HepG2 (cell line): Measurements from ENCODE around the gene CHSY3. TPM values are rescaled to one million over a fixed set of nuclear protein-coding genes. Genes with fewer than 3 reads are reported as not detected.

Experiments used
- ATAC-seq: fragments of 200-7000 bp; cut with Tn5 transposase; 3 replicates; pipeline ENCODE4 v1.9.1; 2020; ENCODE audit warnings: mild to moderate bottlenecking, moderate library complexity
- BruUV-seq: library from RNA; stranded (reverse); fragments of 400-500 nt; replicated peaks from 2 replicates; lab custom pipeline; 2021; lab: Mats Ljungman, UMichigan
- CTCF ChIA-PET: fragments of 300-600 bp; formaldehyde crosslinking; extraction: SDS; loops from one replicate; lab custom pipeline; 2021; ENCODE audit warnings: low total read pairs, inconsistent platforms, low intra/inter-chr PET ratio; lab: Yijun Ruan, JAX
- POLR2A ChIA-PET: fragments of 350-600 bp; sonication (Branson Sonifier 250); formaldehyde crosslinking; loops from one replicate; lab custom pipeline; 2020; ENCODE audit warnings: antibody characterized with exemption, inconsistent platforms; lab: Yijun Ruan, JAX
- DNase-seq: peaks from one replicate; pipeline ENCODE4 v3.0.0-alpha.2; 2015; ENCODE audit warnings: low spot score
- FAIRE-seq: peaks from 3 replicates; lab custom pipeline; 2011; peaks lifted over from hg19 to GRCh38; lab: Jason Lieb, UNC
- H2AFZ ChIP-seq: one replicate; pipeline ENCODE4 v1.6.1; 2011; ENCODE audit warnings: low read length, inconsistent platforms
- H3K27ac ChIP-seq: fragments of 300-600 bp; 3 replicates; pipeline ENCODE4 v1.8.0; 2011; ENCODE audit warnings: mixed run types, mild to moderate bottlenecking, mixed read lengths, low read length, inconsistent platforms; ENCODE audit not compliant: insufficient read depth; ENCODE audit errors: extremely low read length
- H3K27me3 ChIP-seq, 2 experiments: fragments of 200-600 bp in 1 of 2; 2 replicates in 1 of 2; 3 replicates in 1 of 2; pipeline versions ENCODE4 v1.6.0 to v1.8.0; 2011; ENCODE audit warnings: low read length in 2 of 2, mild to moderate bottlenecking in 2 of 2, moderate library complexity in 2 of 2, inconsistent platforms in 1 of 2; ENCODE audit not compliant: insufficient read depth in 2 of 2, control insufficient read depth in 1 of 2
- H3K36me3 ChIP-seq, 2 experiments: fragments of 200-600 bp in 1 of 2; replicated peaks in 1 of 2; 2 replicates in 1 of 2; 3 replicates in 1 of 2; pipeline versions ENCODE4 v1.5.1 to v1.8.0; 2011; ENCODE audit warnings: low read length in 2 of 2, inconsistent platforms in 1 of 2; ENCODE audit not compliant: insufficient read depth in 2 of 2, control insufficient read depth in 1 of 2
- H3K4me1 ChIP-seq: 2 replicates; pipeline ENCODE4 v1.5.1; 2012; ENCODE audit warnings: low read length, inconsistent platforms; ENCODE audit not compliant: insufficient read depth
- H3K4me2 ChIP-seq: 2 replicates; pipeline ENCODE4 v1.6.0; 2011; ENCODE audit warnings: low read depth, low read length, inconsistent platforms
- H3K4me3 ChIP-seq, 3 experiments: fragments of 200-600 bp in 1 of 3; sonication (generic), shearing (Covaris generic) in 1 of 3; replicated peaks in 1 of 3; 2 replicates each; pipeline ENCODE4 v1.5.1; 2011 to 2016; ENCODE audit warnings: low read length in 3 of 3, inconsistent platforms in 2 of 3, low read depth in 2 of 3, mild to moderate bottlenecking in 2 of 3, control low read depth in 1 of 3, mixed read lengths in 1 of 3; ENCODE audit not compliant: insufficient read depth in 1 of 3
- H3K79me2 ChIP-seq: one replicate; pipeline ENCODE4 v1.6.1; 2011; ENCODE audit warnings: low read length, inconsistent platforms; ENCODE audit not compliant: insufficient read depth
- H3K9ac ChIP-seq: 2 replicates; pipeline ENCODE4 v1.6.0; 2011; ENCODE audit warnings: mild to moderate bottlenecking, low read depth, low read length, inconsistent platforms; ENCODE audit not compliant: insufficient read depth
- H3K9me3 ChIP-seq: 2 replicates; pipeline ENCODE4 v1.5.1; 2012; ENCODE audit warnings: mild to moderate bottlenecking, low read length
- H4K20me1 ChIP-seq: 2 replicates; pipeline ENCODE4 v1.6.0; 2011; ENCODE audit warnings: inconsistent platforms, mild to moderate bottlenecking, low read length, moderate library complexity; ENCODE audit not compliant: insufficient read depth
- CCAR2 ChIP-seq: fragments of 200-400 bp; formaldehyde crosslinking; optimal IDR thresholded peaks from 2 replicates; pipeline ENCODE3; 2018; ENCODE audit warnings: low read depth, mild to moderate bottlenecking, low read length, moderate library complexity
- CHD2 ChIP-seq: IDR thresholded peaks from 2 replicates; pipeline ENCODE4 v1.6.1; 2011; ENCODE audit warnings: low read depth, low read length, improper control_type of control experiment
- DPF2 ChIP-seq: sonication (generic); formaldehyde crosslinking; IDR thresholded peaks from 2 replicates; pipeline ENCODE4 v1.4.0; 2020; ENCODE audit warnings: mild to moderate bottlenecking, low read depth, missing genetic modification reagents, borderline replicate concordance
- DR1 ChIP-seq: sonication (generic); formaldehyde crosslinking; IDR thresholded peaks from 2 replicates; pipeline ENCODE4 v1.8.0; 2021; ENCODE audit warnings: mild to moderate bottlenecking, missing genetic modification reagents, inconsistent platforms
- KDM3A ChIP-seq: IDR thresholded peaks from 2 replicates; pipeline ENCODE4 v1.6.1; 2018; ENCODE audit warnings: low read depth, missing compliant biosample characterization
- KMT2B ChIP-seq: IDR thresholded peaks from 2 replicates; pipeline ENCODE4 v1.6.1; 2016; ENCODE audit warnings: missing genetic modification reagents, missing compliant biosample characterization
- MAFG ChIP-seq: sonication (generic); formaldehyde crosslinking; IDR thresholded peaks from 2 replicates; pipeline ENCODE4 v1.5.1; 2020; ENCODE audit warnings: mild to moderate bottlenecking, missing genetic modification reagents
- NBN ChIP-seq: fragments of 450-650 bp; conservative IDR thresholded peaks from 2 replicates; pipeline ENCODE4 v1.6.1; 2017
- RORA ChIP-seq: sonication (generic); formaldehyde crosslinking; IDR thresholded peaks from 2 replicates; pipeline ENCODE4 v1.5.0; 2020; ENCODE audit warnings: mild to moderate bottlenecking, missing genetic modification reagents, moderate library complexity
- SMC3 ChIP-seq: IDR thresholded peaks from 2 replicates; pipeline ENCODE4 v1.6.1; 2011; ENCODE audit warnings: low read length, improper control_type of control experiment
- TP53 ChIP-seq: sonication (generic); formaldehyde crosslinking; conservative IDR thresholded peaks from 2 replicates; pipeline ENCODE4 v1.4.0; 2020; ENCODE audit warnings: missing genetic modification reagents
- ZNF331 ChIP-seq: sonication (generic); formaldehyde crosslinking; IDR thresholded peaks from 2 replicates; pipeline ENCODE4 v1.4.0; 2020; ENCODE audit warnings: missing genetic modification reagents
- ZNF367 ChIP-seq: sonication (generic); formaldehyde crosslinking; IDR thresholded peaks from 2 replicates; pipeline ENCODE4 v1.4.0; 2020; ENCODE audit warnings: missing genetic modification reagents, borderline replicate concordance
- ZNF879 ChIP-seq: sonication (generic); formaldehyde crosslinking; IDR thresholded peaks from 2 replicates; pipeline ENCODE4 v1.8.1; 2023; ENCODE audit warnings: missing genetic modification reagents
- ZNF883 ChIP-seq: sonication (generic); formaldehyde crosslinking; IDR thresholded peaks from 2 replicates; pipeline ENCODE4 v1.5.1; 2020; ENCODE audit warnings: mild to moderate bottlenecking, missing genetic modification reagents; ENCODE audit errors: not compliant biosample characterization
- WGBS: methylation state at CpG from one replicate; pipeline ENCODE4 v1.1.6; 2017; ENCODE audit warnings: low lambda C conversion rate; 5-methylcytosine and 5-hydroxymethylcytosine counted together
- in situ Hi-C: cut with HindIII; loops from 2 replicates; pipeline ENCODE4 v1.10.0; 2017; ENCODE audit warnings: low pct_unique_long_range_greater_than_20kb; ENCODE audit not compliant: extremely low pct_ligation_motif_present
- intact Hi-C: fragments of 100-400 bp; cut with micrococcal nuclease; formaldehyde crosslinking; loops from one replicate; pipeline ENCODE4 v1.10.0; 2022; ENCODE audit not compliant: unreplicated experiment
- polyA plus RNA-seq, 8 experiments: library from polyadenylated mRNA; depleted of rRNA in 3 of 8; stranded (reverse) in 7 of 8; unstranded in 1 of 8; fragments of >200 nt; fragmentation: Illumina TruSeq in 4 of 8; extraction: Trizol in 4 of 8; gene quantifications; 2 replicates each; pipeline versions ENCODE4 v1.2.1 to v1.2.3, GENCODE V29; 2011 to 2016; ENCODE audit warnings: low read depth in 4 of 8, missing spikeins in 1 of 8, mixed read lengths in 1 of 8; ENCODE audit not compliant: insufficient read depth in 1 of 8
- total RNA-seq, 5 experiments: library from RNA; depleted of rRNA; stranded (reverse); fragments of >200 nt; fragmentation: Illumina TruSeq; extraction: Trizol; gene quantifications; 2 replicates each; pipeline ENCODE4 v1.2.3, GENCODE V29; 2016; ENCODE audit warnings: low read depth in 1 of 5
- TF ChIP-seq, protein P1 (sequence below): sonication (generic); formaldehyde crosslinking; IDR thresholded peaks from 2 replicates; pipeline ENCODE4 v1.5.1; 2020; ENCODE audit warnings: missing genetic modification reagents, mild to moderate bottlenecking, borderline replicate concordance
- TF ChIP-seq, protein P2 (sequence below): sonication (generic); formaldehyde crosslinking; IDR thresholded peaks from 2 replicates; pipeline ENCODE4 v1.5.0; 2020; ENCODE audit warnings: mild to moderate bottlenecking, missing genetic modification reagents
- TF ChIP-seq, protein P3 (sequence below): sonication (generic); formaldehyde crosslinking; IDR thresholded peaks from 2 replicates; pipeline ENCODE4 v1.5.0; 2020; ENCODE audit warnings: missing genetic modification reagents

CHSY3 gene
- total and polyA plus RNA-seq, 2 of the 13 experiments (the other 11 are each of a cell fraction or from before 2014, with no cell fraction given) = 0.26 to 4.1 TPM

DNA sequence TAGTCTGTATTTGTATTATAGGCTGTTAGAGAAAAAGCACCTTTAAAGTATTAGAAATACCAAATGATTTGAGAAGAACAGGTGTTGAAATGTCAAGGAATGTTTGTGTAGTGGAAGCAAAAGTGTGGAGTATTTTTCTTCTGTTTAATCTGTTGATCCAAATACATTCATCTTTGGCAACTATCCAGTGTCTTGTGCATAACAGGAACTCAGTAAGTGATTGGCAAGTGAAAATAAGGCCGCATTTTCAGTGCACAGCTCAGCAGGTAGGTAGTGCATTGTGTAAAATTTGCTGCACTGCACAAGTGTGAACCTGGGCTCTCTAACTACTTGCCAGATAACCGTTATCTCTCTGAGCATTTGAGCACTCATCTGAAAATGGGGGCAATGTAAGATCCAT is 61.8 kb downstream of the CHSY3 start:
- Histone ChIP-seq H3K4me3 (no peak overlapping the region), H3K9me3 (no peaks in the 10 kb centered on the region), H3K36me3 (no peaks in the 10 kb centered on the region), H3K27me3 (no peaks in the 10 kb centered on the region), H4K20me1 (no peaks in the 10 kb centered on the region), H2AFZ (no peak overlapping the region), H3K27ac (no peak overlapping the region), H3K4me2 (no peak overlapping the region), H3K9ac (no peak overlapping the region), H3K79me2 (no peaks in the 10 kb centered on the region), H3K4me1 (no peaks in the 10 kb centered on the region)
- ChIA-PET POLR2A (no interaction called here), CTCF (no interaction called here)
- DNase-seq (no peak), FAIRE-seq (no peak), ATAC-seq (no peak)
- WGBS = 38% methylated on average over 2 of the region's 2 CpGs
- in situ Hi-C loops = no loop called here
- intact Hi-C loops = no loop called here
- no TSS peak for BruUV-seq
- TF ChIP-seq CCAR2 = no peak
- TF ChIP-seq, protein P1, sequence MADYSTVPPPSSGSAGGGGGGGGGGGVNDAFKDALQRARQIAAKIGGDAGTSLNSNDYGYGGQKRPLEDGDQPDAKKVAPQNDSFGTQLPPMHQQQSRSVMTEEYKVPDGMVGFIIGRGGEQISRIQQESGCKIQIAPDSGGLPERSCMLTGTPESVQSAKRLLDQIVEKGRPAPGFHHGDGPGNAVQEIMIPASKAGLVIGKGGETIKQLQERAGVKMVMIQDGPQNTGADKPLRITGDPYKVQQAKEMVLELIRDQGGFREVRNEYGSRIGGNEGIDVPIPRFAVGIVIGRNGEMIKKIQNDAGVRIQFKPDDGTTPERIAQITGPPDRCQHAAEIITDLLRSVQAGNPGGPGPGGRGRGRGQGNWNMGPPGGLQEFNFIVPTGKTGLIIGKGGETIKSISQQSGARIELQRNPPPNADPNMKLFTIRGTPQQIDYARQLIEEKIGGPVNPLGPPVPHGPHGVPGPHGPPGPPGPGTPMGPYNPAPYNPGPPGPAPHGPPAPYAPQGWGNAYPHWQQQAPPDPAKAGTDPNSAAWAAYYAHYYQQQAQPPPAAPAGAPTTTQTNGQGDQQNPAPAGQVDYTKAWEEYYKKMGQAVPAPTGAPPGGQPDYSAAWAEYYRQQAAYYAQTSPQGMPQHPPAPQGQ (CRISPR knock-in tag) = no peak
- TF ChIP-seq, protein P2, sequence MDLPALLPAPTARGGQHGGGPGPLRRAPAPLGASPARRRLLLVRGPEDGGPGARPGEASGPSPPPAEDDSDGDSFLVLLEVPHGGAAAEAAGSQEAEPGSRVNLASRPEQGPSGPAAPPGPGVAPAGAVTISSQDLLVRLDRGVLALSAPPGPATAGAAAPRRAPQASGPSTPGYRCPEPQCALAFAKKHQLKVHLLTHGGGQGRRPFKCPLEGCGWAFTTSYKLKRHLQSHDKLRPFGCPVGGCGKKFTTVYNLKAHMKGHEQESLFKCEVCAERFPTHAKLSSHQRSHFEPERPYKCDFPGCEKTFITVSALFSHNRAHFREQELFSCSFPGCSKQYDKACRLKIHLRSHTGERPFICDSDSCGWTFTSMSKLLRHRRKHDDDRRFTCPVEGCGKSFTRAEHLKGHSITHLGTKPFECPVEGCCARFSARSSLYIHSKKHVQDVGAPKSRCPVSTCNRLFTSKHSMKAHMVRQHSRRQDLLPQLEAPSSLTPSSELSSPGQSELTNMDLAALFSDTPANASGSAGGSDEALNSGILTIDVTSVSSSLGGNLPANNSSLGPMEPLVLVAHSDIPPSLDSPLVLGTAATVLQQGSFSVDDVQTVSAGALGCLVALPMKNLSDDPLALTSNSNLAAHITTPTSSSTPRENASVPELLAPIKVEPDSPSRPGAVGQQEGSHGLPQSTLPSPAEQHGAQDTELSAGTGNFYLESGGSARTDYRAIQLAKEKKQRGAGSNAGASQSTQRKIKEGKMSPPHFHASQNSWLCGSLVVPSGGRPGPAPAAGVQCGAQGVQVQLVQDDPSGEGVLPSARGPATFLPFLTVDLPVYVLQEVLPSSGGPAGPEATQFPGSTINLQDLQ (CRISPR knock-in tag) = no peak
- TF ChIP-seq KDM3A = no peak
- TF ChIP-seq ZNF879 (CRISPR knock-in tag) = no peak
- TF ChIP-seq DPF2 = no peak
- TF ChIP-seq TP53 = no peak
- no peak for TF ChIP-seq ZNF331
- TF ChIP-seq ZNF883 (CRISPR knock-in tag) = no peak
- no peak for TF ChIP-seq NBN
- TF ChIP-seq RORA (CRISPR knock-in tag) = no peak
- TF ChIP-seq KMT2B (CRISPR knock-in tag) = no peak
- TF ChIP-seq ZNF367 = no peak
- no peak for TF ChIP-seq SMC3
- TF ChIP-seq CHD2 = no peak
- TF ChIP-seq DR1 = no peak
- TF ChIP-seq, protein P3, sequence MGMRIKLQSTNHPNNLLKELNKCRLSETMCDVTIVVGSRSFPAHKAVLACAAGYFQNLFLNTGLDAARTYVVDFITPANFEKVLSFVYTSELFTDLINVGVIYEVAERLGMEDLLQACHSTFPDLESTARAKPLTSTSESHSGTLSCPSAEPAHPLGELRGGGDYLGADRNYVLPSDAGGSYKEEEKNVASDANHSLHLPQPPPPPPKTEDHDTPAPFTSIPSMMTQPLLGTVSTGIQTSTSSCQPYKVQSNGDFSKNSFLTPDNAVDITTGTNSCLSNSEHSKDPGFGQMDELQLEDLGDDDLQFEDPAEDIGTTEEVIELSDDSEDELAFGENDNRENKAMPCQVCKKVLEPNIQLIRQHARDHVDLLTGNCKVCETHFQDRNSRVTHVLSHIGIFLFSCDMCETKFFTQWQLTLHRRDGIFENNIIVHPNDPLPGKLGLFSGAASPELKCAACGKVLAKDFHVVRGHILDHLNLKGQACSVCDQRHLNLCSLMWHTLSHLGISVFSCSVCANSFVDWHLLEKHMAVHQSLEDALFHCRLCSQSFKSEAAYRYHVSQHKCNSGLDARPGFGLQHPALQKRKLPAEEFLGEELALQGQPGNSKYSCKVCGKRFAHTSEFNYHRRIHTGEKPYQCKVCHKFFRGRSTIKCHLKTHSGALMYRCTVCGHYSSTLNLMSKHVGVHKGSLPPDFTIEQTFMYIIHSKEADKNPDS (CRISPR knock-in tag) = no peak
- TF ChIP-seq MAFG (CRISPR knock-in tag) = no peak
